Breast epithelium (tissue), 3 donors: ENCODE data around the gene RPP14.

ENCODE experiments used
- POLR2A ChIP-seq: fragments of 450-650 bp; IDR thresholded peaks from one replicate; pipeline ENCODE4 v1.6.1; 2016; ENCODE audit warnings: antibody characterized with exemption, mild to moderate bottlenecking, moderate library complexity
- TF ChIP-seq, protein P1 (sequence below), 3 donors: fragments of 450-650 bp; IDR thresholded peaks; one replicate each; pipeline ENCODE4 v1.5.1; 2016 to 2017; ENCODE audit warnings: antibody characterized with exemption in 3 of 3, mild to moderate bottlenecking in 3 of 3, moderate library complexity in 3 of 3

DNA sequence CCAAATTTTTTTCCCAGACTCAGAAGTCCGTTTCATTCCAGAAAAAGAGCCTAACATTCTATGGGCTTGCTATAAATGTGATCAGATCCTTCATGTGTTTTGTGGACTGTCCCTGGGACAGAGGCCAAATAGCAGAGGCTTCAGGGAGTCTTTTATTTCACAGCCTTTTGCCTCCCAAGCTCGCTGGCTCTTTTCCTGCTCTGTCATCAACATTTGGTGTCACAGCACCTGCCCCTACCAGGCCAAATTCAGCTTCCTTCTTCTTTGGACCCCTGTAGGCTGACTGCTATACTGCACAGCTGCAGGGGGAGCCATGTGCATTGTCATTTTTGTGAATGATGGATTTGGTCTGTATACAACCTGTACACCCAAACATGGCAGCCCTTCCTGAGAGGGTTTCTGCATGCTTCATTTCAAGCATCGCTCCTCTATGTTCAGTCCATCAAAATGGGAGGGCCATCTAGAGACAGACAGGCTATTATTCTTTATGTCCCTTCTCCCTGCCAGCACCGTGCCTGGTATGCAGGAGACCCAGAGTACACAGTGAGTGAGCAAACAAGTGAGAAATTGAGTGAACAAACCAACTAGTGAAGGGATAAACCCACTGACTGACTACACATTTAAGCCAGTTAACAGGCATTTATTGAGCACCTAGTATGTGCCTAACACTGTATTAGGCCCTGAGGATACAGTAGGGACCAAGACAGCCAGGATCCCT, 17.9 kb upstream of the RPP14 start:
- TF ChIP-seq, protein P1, sequence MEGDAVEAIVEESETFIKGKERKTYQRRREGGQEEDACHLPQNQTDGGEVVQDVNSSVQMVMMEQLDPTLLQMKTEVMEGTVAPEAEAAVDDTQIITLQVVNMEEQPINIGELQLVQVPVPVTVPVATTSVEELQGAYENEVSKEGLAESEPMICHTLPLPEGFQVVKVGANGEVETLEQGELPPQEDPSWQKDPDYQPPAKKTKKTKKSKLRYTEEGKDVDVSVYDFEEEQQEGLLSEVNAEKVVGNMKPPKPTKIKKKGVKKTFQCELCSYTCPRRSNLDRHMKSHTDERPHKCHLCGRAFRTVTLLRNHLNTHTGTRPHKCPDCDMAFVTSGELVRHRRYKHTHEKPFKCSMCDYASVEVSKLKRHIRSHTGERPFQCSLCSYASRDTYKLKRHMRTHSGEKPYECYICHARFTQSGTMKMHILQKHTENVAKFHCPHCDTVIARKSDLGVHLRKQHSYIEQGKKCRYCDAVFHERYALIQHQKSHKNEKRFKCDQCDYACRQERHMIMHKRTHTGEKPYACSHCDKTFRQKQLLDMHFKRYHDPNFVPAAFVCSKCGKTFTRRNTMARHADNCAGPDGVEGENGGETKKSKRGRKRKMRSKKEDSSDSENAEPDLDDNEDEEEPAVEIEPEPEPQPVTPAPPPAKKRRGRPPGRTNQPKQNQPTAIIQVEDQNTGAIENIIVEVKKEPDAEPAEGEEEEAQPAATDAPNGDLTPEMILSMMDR (IDR thresholded peaks at IDR 0.05), result no peak
- no peak for TF ChIP-seq POLR2A
